Keratinocyte (primary cell): ENCODE results near the gene KRT27.

Source experiments
- EZH2 ChIP-seq: IDR thresholded peaks from one replicate; pipeline ENCODE4 v1.6.1; 2012; ENCODE audit warnings: inconsistent platforms, mild to moderate bottlenecking, low read length, moderate library complexity
- TF ChIP-seq, protein P1 (sequence below), 3 experiments: IDR thresholded peaks in 1 of 3; conservative IDR thresholded peaks in 1 of 3; optimal IDR thresholded peaks in 1 of 3; 2 replicates in 2 of 3; 3 replicates in 1 of 3; pipeline versions ENCODE3 to v1.5.1; 2011; ENCODE audit warnings: low read length in 3 of 3, mild to moderate bottlenecking in 3 of 3, moderate library complexity in 2 of 3, control low read depth in 1 of 3, inconsistent platforms in 1 of 3; ENCODE audit not compliant: insufficient read depth in 2 of 3; ENCODE audit errors: extremely low read depth in 1 of 3

DNA sequence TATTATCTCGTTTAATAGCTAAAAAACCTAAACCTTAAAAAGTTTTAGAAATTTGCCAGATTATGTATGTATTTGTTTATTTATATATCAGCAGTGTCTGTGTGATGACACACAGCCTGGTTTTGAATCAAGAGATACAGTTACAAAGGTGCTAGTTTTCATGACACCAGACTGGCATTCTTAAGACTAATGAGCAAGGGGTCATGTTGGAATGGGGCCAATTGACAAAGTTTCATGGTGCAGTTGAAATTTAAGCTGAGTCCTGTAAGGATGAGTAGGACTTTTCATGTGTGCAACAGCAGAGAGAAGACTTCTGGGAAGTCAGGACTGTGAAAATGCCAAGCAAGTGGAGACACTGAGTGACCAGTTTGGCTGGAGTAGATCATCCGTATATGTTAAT, 43.2 kb upstream of the KRT27 start:
- TF ChIP-seq, protein P1, sequence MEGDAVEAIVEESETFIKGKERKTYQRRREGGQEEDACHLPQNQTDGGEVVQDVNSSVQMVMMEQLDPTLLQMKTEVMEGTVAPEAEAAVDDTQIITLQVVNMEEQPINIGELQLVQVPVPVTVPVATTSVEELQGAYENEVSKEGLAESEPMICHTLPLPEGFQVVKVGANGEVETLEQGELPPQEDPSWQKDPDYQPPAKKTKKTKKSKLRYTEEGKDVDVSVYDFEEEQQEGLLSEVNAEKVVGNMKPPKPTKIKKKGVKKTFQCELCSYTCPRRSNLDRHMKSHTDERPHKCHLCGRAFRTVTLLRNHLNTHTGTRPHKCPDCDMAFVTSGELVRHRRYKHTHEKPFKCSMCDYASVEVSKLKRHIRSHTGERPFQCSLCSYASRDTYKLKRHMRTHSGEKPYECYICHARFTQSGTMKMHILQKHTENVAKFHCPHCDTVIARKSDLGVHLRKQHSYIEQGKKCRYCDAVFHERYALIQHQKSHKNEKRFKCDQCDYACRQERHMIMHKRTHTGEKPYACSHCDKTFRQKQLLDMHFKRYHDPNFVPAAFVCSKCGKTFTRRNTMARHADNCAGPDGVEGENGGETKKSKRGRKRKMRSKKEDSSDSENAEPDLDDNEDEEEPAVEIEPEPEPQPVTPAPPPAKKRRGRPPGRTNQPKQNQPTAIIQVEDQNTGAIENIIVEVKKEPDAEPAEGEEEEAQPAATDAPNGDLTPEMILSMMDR (optimal IDR thresholded peaks at IDR 0.05 in 1 of 3, IDR thresholded peaks at IDR 0.05 in 1 of 3, conservative IDR thresholded peaks at IDR 0.05 in 1 of 3; ENCODE audit: extremely low read depth in 1 of 3, insufficient read depth in 2 of 3, low read length in 3 of 3), result no peak
- TF ChIP-seq EZH2, result no peak
